SIG-M5 (cell line): Measurements from ENCODE around the gene ACSF2.

Experiments
- DNase-seq: peaks from one replicate; lab custom pipeline; 2025; lab: John Stamatoyannopoulos, UW

ACSF2 gene

GRCh38 chr17:50501054-50501453 is 75.0 kb downstream of the ACSF2 start:
- no peak for DNase-seq

GRCh38 chr17:50502301-50502990 is 76.4 kb downstream of the ACSF2 start:
- no peak for DNase-seq

- no peak for DNase-seq
Observed at GRCh38 chr17:50505591-50506130, 79.6 kb downstream of the ACSF2 start.

- DNase-seq: no peak
Observed at GRCh38 chr17:50506298-50506697, 80.3 kb downstream of the ACSF2 start.

- DNase-seq: no peak
Observed at GRCh38 chr17:50507871-50508572, 82.0 kb downstream of the ACSF2 start, which contains the start of gene MYCBPAP. Gene MYCBPAP (plus strand): TSS chr17:50508439. CDS start chr17:50508675, 236 bp downstream.

- no peak for DNase-seq
Observed at GRCh38 chr17:50508573-50509460, 82.8 kb downstream of the ACSF2 start.

GRCh38 chr17:50511058-50511457 is 85.0 kb downstream of the ACSF2 start:
- DNase-seq: no peak

- no peak for DNase-seq
Observed at GRCh38 chr17:50513495-50513894, 87.5 kb downstream of the ACSF2 start.

- no peak for DNase-seq
Observed at GRCh38 chr17:50514388-50514787, 88.4 kb downstream of the ACSF2 start.

- DNase-seq: no peak
Observed at GRCh38 chr17:50514936-50515702, 89.1 kb downstream of the ACSF2 start.

- no peak for DNase-seq
Observed at GRCh38 chr17:50517011-50517410, 91.0 kb downstream of the ACSF2 start.

- DNase-seq: no peak
Observed at GRCh38 chr17:50517504-50518383, 91.7 kb downstream of the ACSF2 start.

GRCh38 chr17:50518384-50519023 is 92.5 kb downstream of the ACSF2 start:
- DNase-seq: no peak

GRCh38 chr17:50519141-50519834 is 93.3 kb downstream of the ACSF2 start:
- DNase-seq: no peak

- no peak for DNase-seq
Observed at GRCh38 chr17:50520483-50520882, 94.5 kb downstream of the ACSF2 start.

- no peak for DNase-seq
Observed at GRCh38 chr17:50521514-50521913, 95.5 kb downstream of the ACSF2 start.

- DNase-seq: no peak
Observed at GRCh38 chr17:50522766-50523165, 96.7 kb downstream of the ACSF2 start.

- no peak for DNase-seq
Observed at GRCh38 chr17:50523208-50523607, 97.2 kb downstream of the ACSF2 start.
